CD14-positive monocyte (primary cell): ENCODE results near the gene PRKN. TPM values are rescaled to one million over a fixed set of nuclear protein-coding genes. Genes with fewer than 3 reads are reported as not detected.

Experiments used
- DNase-seq, 3 donors: peaks; one replicate each; pipeline ENCODE4 v3.0.0-alpha.2; 2011 to 2022
- H2AFZ ChIP-seq: 2 replicates; pipeline ENCODE4 v1.6.0; 2012; ENCODE audit warnings: mild to moderate bottlenecking, low read depth, low read length, inconsistent platforms; ENCODE audit not compliant: insufficient read depth, poor library complexity, severe bottlenecking
- H3K27ac ChIP-seq, 2 donors: 1 replicate in 1 of 2; 2 replicates in 1 of 2; pipeline ENCODE4 v1.5.1; 2012 to 2013; ENCODE audit warnings: low read length in 2 of 2, control low read depth in 1 of 2, inconsistent platforms in 1 of 2, low read depth in 1 of 2, mild to moderate bottlenecking in 1 of 2
- H3K27me3 ChIP-seq, 2 donors: one replicate each; pipeline versions ENCODE4 v1.6.0 to v1.6.1; 2011 to 2013; ENCODE audit warnings: low read length in 2 of 2; ENCODE audit not compliant: control insufficient read depth in 2 of 2, insufficient read depth in 2 of 2
- H3K36me3 ChIP-seq, 2 donors: replicated peaks in 1 of 2; 1 replicate in 1 of 2; 2 replicates in 1 of 2; pipeline versions ENCODE4 v1.5.1 to v1.6.1; 2012 to 2013; ENCODE audit warnings: low read length in 2 of 2, control low read depth in 1 of 2, inconsistent platforms in 1 of 2, mild to moderate bottlenecking in 1 of 2; ENCODE audit not compliant: insufficient read depth in 2 of 2, control insufficient read depth in 1 of 2
- H3K4me1 ChIP-seq, 2 donors: 1 replicate in 1 of 2; 2 replicates in 1 of 2; pipeline versions ENCODE4 v1.5.1 to v1.6.1; 2012 to 2013; ENCODE audit warnings: low read length in 2 of 2, control low read depth in 1 of 2, inconsistent platforms in 1 of 2, mild to moderate bottlenecking in 1 of 2, moderate library complexity in 1 of 2; ENCODE audit not compliant: insufficient read depth in 2 of 2, control insufficient read depth in 1 of 2
- H3K4me2 ChIP-seq: replicated peaks from 2 replicates; pipeline ENCODE3; 2012; ENCODE audit warnings: low read length, moderate library complexity, mild to moderate bottlenecking; ENCODE audit not compliant: poor library complexity, severe bottlenecking; ENCODE audit errors: extremely low read depth
- H3K4me3 ChIP-seq, 3 experiments: fragments of 200-600 bp in 1 of 3; sonication (generic) in 1 of 3; replicated peaks in 1 of 3; 1 replicate in 2 of 3; 2 replicates in 1 of 3; pipeline ENCODE4 v1.5.1; 2011 to 2013; ENCODE audit warnings: low read length in 3 of 3, mild to moderate bottlenecking in 3 of 3, control low read depth in 2 of 3, low read depth in 2 of 3, inconsistent platforms in 1 of 3, moderate library complexity in 1 of 3
- H3K79me2 ChIP-seq: 2 replicates; pipeline ENCODE4 v1.6.0; 2012; ENCODE audit warnings: mild to moderate bottlenecking, control low read depth, inconsistent platforms, low read length, moderate library complexity; ENCODE audit not compliant: insufficient read depth
- H3K9ac ChIP-seq: 2 replicates; pipeline ENCODE4 v1.6.0; 2017; ENCODE audit warnings: low read length, mild to moderate bottlenecking; ENCODE audit not compliant: insufficient read depth, poor library complexity, severe bottlenecking
- H3K9me3 ChIP-seq, 2 donors: replicated peaks in 1 of 2; 1 replicate in 1 of 2; 2 replicates in 1 of 2; pipeline versions ENCODE4 v1.5.1 to v1.6.1; 2012 to 2013; ENCODE audit warnings: low read length in 2 of 2, control low read depth in 1 of 2; ENCODE audit not compliant: control insufficient read depth in 1 of 2, insufficient read depth in 1 of 2
- H4K20me1 ChIP-seq: 2 replicates; pipeline ENCODE4 v1.6.0; 2012; ENCODE audit warnings: mild to moderate bottlenecking, low read length, control low read depth, moderate library complexity; ENCODE audit not compliant: insufficient read depth
- H3K27ac Mint-ChIP-seq, 7 donors: one replicate each; pipeline ENCODE4 v1.8.0; 2020; ENCODE audit warnings: mild to moderate bottlenecking in 7 of 7, mixed read lengths in 7 of 7, moderate library complexity in 6 of 7, inconsistent platforms in 2 of 7
- H3K27me3 Mint-ChIP-seq, 3 donors: one replicate each; pipeline ENCODE4 v1.8.0; 2021 to 2022; ENCODE audit warnings: low read depth in 3 of 3, mild to moderate bottlenecking in 3 of 3, mixed read lengths in 3 of 3, moderate library complexity in 3 of 3, inconsistent platforms in 1 of 3
- H3K36me3 Mint-ChIP-seq, 2 donors: one replicate each; pipeline ENCODE4 v1.8.0; 2020; ENCODE audit warnings: mixed read lengths in 2 of 2, inconsistent platforms in 1 of 2, mild to moderate bottlenecking in 1 of 2
- H3K4me1 Mint-ChIP-seq: one replicate; pipeline ENCODE4 v1.8.0; 2020; ENCODE audit warnings: mild to moderate bottlenecking, mixed read lengths
- H3K4me3 Mint-ChIP-seq, 2 donors: one replicate each; pipeline ENCODE4 v1.8.0; 2020; ENCODE audit warnings: mild to moderate bottlenecking in 2 of 2, mixed read lengths in 2 of 2, moderate library complexity in 1 of 2
- H3K9me3 Mint-ChIP-seq, 7 donors: one replicate each; pipeline ENCODE4 v1.8.0; 2020 to 2022; ENCODE audit warnings: mixed read lengths in 7 of 7, mild to moderate bottlenecking in 6 of 7, moderate library complexity in 6 of 7, inconsistent platforms in 2 of 7
- CTCF ChIP-seq: fragments of 200-600 bp; IDR thresholded peaks from one replicate; pipeline ENCODE4 v1.8.0; 2022; ENCODE audit warnings: antibody characterized with exemption, mild to moderate bottlenecking
- WGBS: methylation state at CpG from one replicate; pipeline ENCODE4 v1.1.5; 2013; ENCODE audit warnings: missing lambda C conversion rate; ENCODE audit not compliant: insufficient coverage; 5-methylcytosine and 5-hydroxymethylcytosine counted together
- intact Hi-C, 2 donors: fragments of 100-400 bp; cut with micrococcal nuclease; formaldehyde crosslinking; loops; one replicate each; pipeline versions ENCODE4 v1.15.0 to v1.15.1; 2023
- polyA plus RNA-seq, 3 donors: library from polyadenylated mRNA; depleted of rRNA in 1 of 3; unstranded in 2 of 3; stranded (reverse) in 1 of 3; fragments of 300-500 nt in 2 of 3; fragments of >200 nt in 1 of 3; fragmentation: Illumina TruSeq in 2 of 3; gene quantifications; 1 replicate in 2 of 3; 2 replicates in 1 of 3; pipeline ENCODE4 v1.2.3, GENCODE V29; 2012 to 2021

Gene PRKN
- polyA plus RNA-seq, 3 donors = 0.19 to 0.21 TPM; not detected in 1

- Histone ChIP-seq H3K9me3 (no peaks in the 10 kb centered on the region), H3K9ac (no peak overlapping the region), H3K4me2 (no peak overlapping the region), H3K27ac (no peak overlapping the region), H3K36me3 (no peaks in the 10 kb centered on the region), H4K20me1 (no peaks in the 10 kb centered on the region), H3K79me2 (no peaks in the 10 kb centered on the region), H3K4me3 (no peak overlapping the region), H3K27me3 (no peaks in the 10 kb centered on the region), H3K4me1 (no peaks in the 10 kb centered on the region), H2AFZ (no peak overlapping the region)
- Mint-ChIP-seq H3K9me3 (peaks cover 0 to 8% (median 2%) of the 10 kb centered on the region in 7 donors), H3K27ac (no peak overlapping the region), H3K4me3 (no peak overlapping the region), H3K27me3 (peaks cover 0 to 4% (median 0%) of the 10 kb centered on the region in 3 donors), H3K36me3 (no peaks in the 10 kb centered on the region), H3K4me1 (no peaks in the 10 kb centered on the region)
- 87% methylated on average over 10 of the region's 11 CpGs for WGBS
- no peak for DNase-seq
- intact Hi-C loops = no loop called here
- no peak for TF ChIP-seq CTCF
Observed at GRCh38 chr6:162217811-162218493, 509.6 kb downstream of the PRKN start.

- intact Hi-C loops = no loop called here
- Mint-ChIP-seq H3K4me1 (no peaks in the 10 kb centered on the region), H3K36me3 (no peaks in the 10 kb centered on the region), H3K4me3 (no peak overlapping the region), H3K27ac (no peak overlapping the region), H3K9me3 (peaks cover 0 to 8% (median 2%) of the 10 kb centered on the region in 7 donors), H3K27me3 (peaks cover 0 to 4% (median 0%) of the 10 kb centered on the region in 3 donors)
- no peak overlapping the region for H3K9ac ChIP-seq
- H3K36me3 ChIP-seq = no peaks in the 10 kb centered on the region
- H3K4me1 ChIP-seq = no peaks in the 10 kb centered on the region
- H3K9me3 ChIP-seq = no peaks in the 10 kb centered on the region
- no peak overlapping the region for H3K27ac ChIP-seq
- H3K27me3 ChIP-seq = no peaks in the 10 kb centered on the region
- DNase-seq = no peak
- no peak overlapping the region for H2AFZ ChIP-seq
- H4K20me1 ChIP-seq = no peaks in the 10 kb centered on the region
- no peak overlapping the region for H3K4me2 ChIP-seq
- WGBS = no CpG with 5 or more reads among the region's 1 CpG
- no peak overlapping the region for H3K4me3 ChIP-seq
- no peaks in the 10 kb centered on the region for H3K79me2 ChIP-seq
- TF ChIP-seq CTCF = no peak
Observed at GRCh38 chr6:162217058-162217457, 510.5 kb downstream of the PRKN start.
